Type B pancreatic cell (in vitro differentiated cells): ENCODE data around the gene SLC25A26. TPM values are rescaled to one million over a fixed set of nuclear protein-coding genes. Genes with fewer than 3 reads are reported as not detected.

Source experiments
- DNase-seq: peaks from one replicate; pipeline ENCODE4 v3.0.0; 2021; ENCODE audit warnings: mixed read lengths; ENCODE audit not compliant: unreplicated experiment; ENCODE audit errors: extremely low spot score
- H3K27ac Mint-ChIP-seq: 2 replicates; pipeline ENCODE4 v1.8.0; 2021; ENCODE audit warnings: mild to moderate bottlenecking, mixed read lengths
- H3K27me3 Mint-ChIP-seq: 2 replicates; pipeline ENCODE4 v1.8.0; 2021; ENCODE audit warnings: mixed read lengths
- H3K36me3 Mint-ChIP-seq: 2 replicates; pipeline ENCODE4 v1.8.0; 2021; ENCODE audit warnings: mixed read lengths
- H3K4me1 Mint-ChIP-seq: one replicate; pipeline ENCODE4 v1.8.0; 2021; ENCODE audit warnings: mixed read lengths; ENCODE audit not compliant: unreplicated experiment
- H3K4me3 Mint-ChIP-seq: 2 replicates; pipeline ENCODE4 v1.8.0; 2021; ENCODE audit warnings: mild to moderate bottlenecking, mixed read lengths
- H3K9me3 Mint-ChIP-seq: 2 replicates; pipeline ENCODE4 v1.8.0; 2021; ENCODE audit warnings: mixed read lengths
- total RNA-seq: library from RNA; stranded (reverse); gene quantifications from 2 replicates; pipeline ENCODE4 v1.2.1, GENCODE V29; 2021; ENCODE audit warnings: low replicate concordance
- TF ChIP-seq, protein P1 (sequence below): fragments of 200-600 bp; sonication (generic); conservative IDR thresholded peaks from 2 replicates; pipeline ENCODE4 v1.5.0; 2021; ENCODE audit warnings: antibody characterized with exemption, mild to moderate bottlenecking

The SLC25A26 gene
- total RNA-seq, 1 donor from 2014 or later: 13.4 TPM

DNA sequence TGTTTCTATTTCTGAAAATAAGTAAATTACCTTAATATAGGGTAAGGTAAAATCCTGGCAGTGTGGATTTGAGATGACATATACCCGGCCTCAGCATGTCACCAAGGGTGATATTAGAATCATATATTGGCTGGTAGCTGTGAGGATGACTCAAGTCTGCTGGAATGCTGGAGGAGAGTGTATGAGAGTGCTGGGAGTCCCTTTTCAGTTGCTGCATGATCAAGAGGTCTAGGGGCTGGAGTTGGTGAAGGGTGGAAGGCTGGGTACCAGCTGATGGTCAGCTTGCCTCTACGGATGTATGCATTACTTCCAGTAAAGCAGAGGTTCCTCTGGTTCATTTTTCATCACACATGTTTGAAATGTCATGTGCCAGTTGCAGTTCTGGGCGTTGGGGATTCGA is 40.6 kb downstream of the SLC25A26 start:
- Mint-ChIP-seq H3K36me3 (peaks cover 5% of the 10 kb centered on the region), H3K9me3 (no peaks in the 10 kb centered on the region), H3K4me3 (no peak overlapping the region), H3K27me3 (no peaks in the 10 kb centered on the region), H3K4me1 (peaks cover 6% of the 10 kb centered on the region), H3K27ac (no peak overlapping the region)
- DNase-seq: no peak
- TF ChIP-seq, protein P1, sequence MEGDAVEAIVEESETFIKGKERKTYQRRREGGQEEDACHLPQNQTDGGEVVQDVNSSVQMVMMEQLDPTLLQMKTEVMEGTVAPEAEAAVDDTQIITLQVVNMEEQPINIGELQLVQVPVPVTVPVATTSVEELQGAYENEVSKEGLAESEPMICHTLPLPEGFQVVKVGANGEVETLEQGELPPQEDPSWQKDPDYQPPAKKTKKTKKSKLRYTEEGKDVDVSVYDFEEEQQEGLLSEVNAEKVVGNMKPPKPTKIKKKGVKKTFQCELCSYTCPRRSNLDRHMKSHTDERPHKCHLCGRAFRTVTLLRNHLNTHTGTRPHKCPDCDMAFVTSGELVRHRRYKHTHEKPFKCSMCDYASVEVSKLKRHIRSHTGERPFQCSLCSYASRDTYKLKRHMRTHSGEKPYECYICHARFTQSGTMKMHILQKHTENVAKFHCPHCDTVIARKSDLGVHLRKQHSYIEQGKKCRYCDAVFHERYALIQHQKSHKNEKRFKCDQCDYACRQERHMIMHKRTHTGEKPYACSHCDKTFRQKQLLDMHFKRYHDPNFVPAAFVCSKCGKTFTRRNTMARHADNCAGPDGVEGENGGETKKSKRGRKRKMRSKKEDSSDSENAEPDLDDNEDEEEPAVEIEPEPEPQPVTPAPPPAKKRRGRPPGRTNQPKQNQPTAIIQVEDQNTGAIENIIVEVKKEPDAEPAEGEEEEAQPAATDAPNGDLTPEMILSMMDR: no peak

DNA sequence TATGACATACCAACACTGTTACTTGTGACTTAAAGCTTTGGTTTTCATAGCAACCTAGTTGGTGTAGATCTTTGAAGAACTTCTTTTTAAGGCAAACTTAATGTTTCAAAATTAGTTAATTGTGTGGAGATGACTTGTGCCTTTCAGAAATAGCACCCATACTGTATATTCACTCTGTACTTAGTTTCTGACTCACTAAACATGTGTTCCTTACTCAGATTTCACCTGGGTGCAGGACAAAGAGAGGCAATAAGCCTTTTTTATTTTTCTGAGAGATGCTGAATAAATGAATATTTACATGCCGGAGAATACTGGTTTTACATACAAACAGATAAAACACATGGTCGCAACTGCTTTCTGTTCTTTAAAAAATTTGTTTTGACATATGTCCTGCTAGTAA is 44.8 kb downstream of the SLC25A26 start:
- Mint-ChIP-seq H3K9me3 (no peaks in the 10 kb centered on the region), H3K27me3 (no peaks in the 10 kb centered on the region), H3K4me1 (peaks cover 6% of the 10 kb centered on the region), H3K36me3 (peaks cover 5% of the 10 kb centered on the region), H3K4me3 (no peak overlapping the region), H3K27ac (no peak overlapping the region)
- TF ChIP-seq, protein P1: no peak
- DNase-seq: no peak

DNA sequence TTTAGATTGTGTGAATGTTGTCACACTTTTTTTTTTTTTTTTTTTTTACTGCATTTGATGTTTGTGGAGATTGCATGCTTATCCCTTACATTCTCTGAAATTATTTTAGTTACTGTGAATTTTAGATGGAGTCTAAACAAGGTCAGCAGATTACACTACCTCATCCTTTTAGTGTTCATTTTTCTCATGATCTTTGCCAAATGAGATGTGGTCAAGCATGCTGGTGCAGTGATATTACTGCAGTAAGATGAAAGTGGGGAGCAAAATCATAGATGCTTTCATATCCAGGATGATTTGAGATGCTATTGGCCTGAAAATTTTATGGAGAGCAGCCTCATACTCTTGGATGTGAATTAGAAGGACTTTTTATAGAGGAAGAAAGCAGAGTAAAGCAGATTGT is 45.8 kb downstream of the SLC25A26 start:
- H3K4me3 Mint-ChIP-seq: no peak overlapping the region
- no peak for DNase-seq
- H3K27me3 Mint-ChIP-seq: no peaks in the 10 kb centered on the region
- H3K4me1 Mint-ChIP-seq: peaks cover under 1% of the 10 kb centered on the region
- no peaks in the 10 kb centered on the region for H3K9me3 Mint-ChIP-seq
- H3K27ac Mint-ChIP-seq: no peak overlapping the region
- TF ChIP-seq, protein P1: no peak
- H3K36me3 Mint-ChIP-seq: peaks cover under 1% of the 10 kb centered on the region

DNA sequence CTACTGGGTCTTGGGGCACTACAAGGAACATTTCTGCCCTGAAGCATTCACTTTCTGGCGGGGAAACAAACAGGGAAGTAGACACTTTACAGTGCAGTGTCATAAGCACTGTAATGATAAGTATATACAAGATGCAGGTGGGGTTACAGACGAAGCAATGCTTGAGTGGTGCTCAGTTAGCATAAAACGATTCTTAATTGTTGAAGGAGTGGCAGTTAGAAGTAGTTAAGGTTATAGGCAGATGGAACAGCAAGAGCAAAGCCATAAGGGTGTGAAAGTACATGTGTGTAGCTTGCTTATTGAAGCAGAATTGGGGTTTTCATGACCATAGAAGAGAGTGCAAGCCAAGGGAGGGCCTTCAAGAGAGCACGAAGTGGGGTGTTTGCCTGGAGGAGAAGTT is 46.2 kb downstream of the SLC25A26 start:
- H3K9me3 Mint-ChIP-seq: no peaks in the 10 kb centered on the region
- no peaks in the 10 kb centered on the region for H3K36me3 Mint-ChIP-seq
- no peak overlapping the region for H3K27ac Mint-ChIP-seq
- no peak for DNase-seq
- H3K27me3 Mint-ChIP-seq: no peaks in the 10 kb centered on the region
- no peaks in the 10 kb centered on the region for H3K4me1 Mint-ChIP-seq
- H3K4me3 Mint-ChIP-seq: no peak overlapping the region
- TF ChIP-seq, protein P1: no peak

DNA sequence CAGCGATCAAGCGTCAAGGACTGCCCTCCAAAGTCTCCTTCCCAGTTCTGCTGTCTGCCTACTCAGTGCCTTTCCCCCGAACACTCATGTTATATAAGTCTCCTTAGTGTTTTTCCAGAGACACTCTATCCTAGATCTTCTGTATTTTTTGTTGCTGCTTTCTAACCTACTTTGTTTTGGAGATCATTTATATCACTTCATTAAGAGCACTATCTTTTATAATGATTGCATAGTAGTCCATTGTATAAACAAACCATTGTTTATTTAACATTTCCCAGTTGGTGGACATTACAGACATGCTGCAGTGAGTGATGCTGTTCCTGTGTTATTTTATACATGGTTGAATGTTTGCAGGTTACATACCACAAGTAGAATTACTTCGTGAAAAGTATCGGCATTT is 47.1 kb downstream of the SLC25A26 start:
- Mint-ChIP-seq H3K36me3 (no peaks in the 10 kb centered on the region), H3K27ac (no peak overlapping the region), H3K4me1 (no peaks in the 10 kb centered on the region), H3K27me3 (no peaks in the 10 kb centered on the region), H3K9me3 (no peaks in the 10 kb centered on the region), H3K4me3 (no peak overlapping the region)
- TF ChIP-seq, protein P1: no peak
- DNase-seq: no peak

DNA sequence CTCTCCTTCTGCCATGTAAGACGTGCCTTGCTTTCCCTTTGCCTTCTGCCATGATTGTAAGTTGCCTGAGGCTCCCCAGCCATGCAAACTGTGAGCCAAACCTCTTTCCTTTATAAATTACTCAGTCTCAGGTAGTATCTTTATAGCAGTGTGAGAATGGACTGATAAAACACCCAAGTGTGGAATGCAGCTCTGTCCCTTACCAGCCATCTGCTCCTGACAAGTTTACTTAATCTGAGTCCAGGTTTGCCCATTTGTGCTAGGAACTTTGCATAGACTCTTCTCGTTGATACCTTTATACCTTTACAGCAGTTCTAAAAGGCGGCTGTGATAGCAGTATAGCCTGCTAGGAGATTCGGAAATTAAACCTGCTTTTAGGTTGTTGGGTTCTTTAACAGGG is 48.1 kb downstream of the SLC25A26 start:
- Mint-ChIP-seq H3K27ac (no peak overlapping the region), H3K9me3 (no peaks in the 10 kb centered on the region)

More for the DNA sequence above, 48.1 kb downstream of the SLC25A26 start:
- DNase-seq: no peak
- Mint-ChIP-seq H3K4me1 (no peaks in the 10 kb centered on the region), H3K36me3 (peaks cover 5% of the 10 kb centered on the region), H3K4me3 (no peak overlapping the region), H3K27me3 (no peaks in the 10 kb centered on the region)
- TF ChIP-seq, protein P1: no peak
